D341Med (cell line): ENCODE results near the gene TTN.

Experiments used
- DNase-seq: peaks from one replicate; pipeline ENCODE4 v3.0.0; 2012; ENCODE audit warnings: low spot score

Gene TTN

GRCh38 chr2:178644919-178645318, 162.3 kb downstream of the TTN start:
- DNase-seq, result no peak

- no peak for DNase-seq
Observed at GRCh38 chr2:178641498-178641897, 165.7 kb downstream of the TTN start.

- DNase-seq, result no peak
Observed at GRCh38 chr2:178635897-178636296, 171.3 kb downstream of the TTN start.

GRCh38 chr2:178632729-178633128, 174.5 kb downstream of the TTN start:
- no peak for DNase-seq

GRCh38 chr2:178630581-178630980, 176.6 kb downstream of the TTN start:
- DNase-seq, result no peak

GRCh38 chr2:178629463-178629862, 177.8 kb downstream of the TTN start:
- no peak for DNase-seq

- DNase-seq, result no peak
Observed at GRCh38 chr2:178628605-178629004, 178.6 kb downstream of the TTN start.

- DNase-seq, result no peak
Observed at GRCh38 chr2:178627401-178627800, 179.8 kb downstream of the TTN start.

GRCh38 chr2:178615969-178616368, 191.3 kb downstream of the TTN start:
- no peak for DNase-seq

GRCh38 chr2:178602901-178603300, 204.3 kb downstream of the TTN start:
- DNase-seq, result no peak

- DNase-seq, result no peak
Observed at GRCh38 chr2:178592655-178593054, 214.6 kb downstream of the TTN start.

- no peak for DNase-seq
Observed at GRCh38 chr2:178589335-178589734, 217.9 kb downstream of the TTN start.

GRCh38 chr2:178584666-178585065, 222.6 kb downstream of the TTN start:
- DNase-seq, result no peak

GRCh38 chr2:178579006-178579405, 228.2 kb downstream of the TTN start:
- no peak for DNase-seq

- no peak for DNase-seq
Observed at GRCh38 chr2:178574789-178575188, 232.4 kb downstream of the TTN start.

GRCh38 chr2:178568227-178568626, 239.0 kb downstream of the TTN start:
- DNase-seq, result no peak

GRCh38 chr2:178553047-178553446, 254.2 kb downstream of the TTN start:
- no peak for DNase-seq

GRCh38 chr2:178550352-178550751, 256.9 kb downstream of the TTN start:
- DNase-seq, result no peak

- DNase-seq, result no peak
Observed at GRCh38 chr2:178542569-178542968, 264.7 kb downstream of the TTN start.

- DNase-seq, result no peak
Observed at GRCh38 chr2:178542161-178542560, 265.1 kb downstream of the TTN start.

- DNase-seq, result no peak
Observed at GRCh38 chr2:178536037-178536436, 271.2 kb downstream of the TTN start.

- no peak for DNase-seq
Observed at GRCh38 chr2:178531168-178531567, 276.1 kb downstream of the TTN start.

GRCh38 chr2:178530625-178531142, 276.5 kb downstream of the TTN start:
- no peak for DNase-seq

- no peak for DNase-seq
Observed at GRCh38 chr2:178530131-178530530, 277.1 kb downstream of the TTN start.

GRCh38 chr2:178529194-178529593, 278.0 kb downstream of the TTN start:
- DNase-seq, result no peak
